ENCODE data around the gene PLA2G7.
"Not testable (repeated sequence)": the region's sequence is repeated elsewhere in the genome, so short reads cannot be mapped to it uniquely, and the experiment has no call there.

Gene PLA2G7

DNA sequence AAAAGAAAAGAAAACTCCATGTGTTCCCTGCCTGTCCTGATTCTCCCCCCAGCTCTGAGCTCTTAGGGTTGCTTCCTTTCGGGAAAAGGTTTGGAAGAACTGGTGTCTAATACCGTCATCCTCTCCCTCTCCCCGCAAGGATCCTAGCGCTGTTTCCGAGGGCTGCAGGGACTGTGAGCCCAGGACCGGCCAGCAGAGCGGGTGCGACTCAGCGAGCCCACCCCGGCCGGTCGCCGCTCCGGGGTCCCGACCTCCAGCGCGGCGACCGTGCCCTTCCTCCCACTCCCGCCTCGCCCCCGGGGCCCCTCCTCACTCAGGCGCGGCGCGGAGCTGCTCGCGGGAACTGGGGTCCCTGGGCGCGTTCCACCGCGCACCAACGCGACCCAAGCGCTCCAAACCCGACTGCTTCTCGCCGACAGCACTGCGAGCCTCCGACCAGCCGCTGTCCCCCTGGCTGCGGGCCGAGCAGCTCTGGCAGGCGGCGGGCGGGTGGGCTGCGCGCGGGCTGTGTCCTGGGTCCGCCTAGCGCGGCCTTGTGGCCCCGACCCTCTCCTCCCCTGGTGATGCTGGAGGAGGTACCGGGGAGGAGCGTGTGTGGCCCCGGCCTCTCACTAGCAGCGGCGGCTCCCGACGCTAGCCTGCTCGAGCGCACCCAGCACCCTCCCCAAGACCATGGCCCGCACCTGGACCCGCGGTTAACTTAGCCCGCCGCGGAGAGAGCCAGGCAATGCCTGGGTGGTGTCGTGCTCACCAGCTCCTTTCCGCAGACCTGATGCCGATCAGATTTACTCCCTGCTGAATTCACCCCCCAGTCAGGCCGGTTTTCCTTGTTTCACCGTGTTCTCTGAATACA is at the start of gene PLA2G7:
TSS of gene PLA2G7 (minus strand) at position 509 of the 853 bp plus-strand sequence. CDS start 12,484 bp downstream, outside the sequence.
- in situ Hi-C loops (cut with MboI; ENCODE audit: low sequenced_read_pairs) = no loop called here

- in situ Hi-C loops (cut with MboI; ENCODE audit: low sequenced_read_pairs) = no loop called here
Observed at GRCh38 chr6:46784535-46784934, 49.4 kb upstream of the PLA2G7 start.

GRCh38 chr6:46781478-46782378 is 46.6 kb upstream of the PLA2G7 start:
- in situ Hi-C loops (cut with MboI; ENCODE audit: low sequenced_read_pairs) = no loop called here

GRCh38 chr6:46777476-46778346 is 42.5 kb upstream of the PLA2G7 start:
- in situ Hi-C loops (cut with MboI; ENCODE audit: low sequenced_read_pairs) = loop anchor here (10.0 kb wide), 1 partner anchor 73 kb away; no protein-coding TSS in a partner anchor

- in situ Hi-C loops (cut with MboI; ENCODE audit: low sequenced_read_pairs) = loop anchor here (10.0 kb wide), 1 partner anchor 71 kb away; no protein-coding TSS in a partner anchor
Observed at GRCh38 chr6:46776070-46776712, 41.0 kb upstream of the PLA2G7 start.

DNA sequence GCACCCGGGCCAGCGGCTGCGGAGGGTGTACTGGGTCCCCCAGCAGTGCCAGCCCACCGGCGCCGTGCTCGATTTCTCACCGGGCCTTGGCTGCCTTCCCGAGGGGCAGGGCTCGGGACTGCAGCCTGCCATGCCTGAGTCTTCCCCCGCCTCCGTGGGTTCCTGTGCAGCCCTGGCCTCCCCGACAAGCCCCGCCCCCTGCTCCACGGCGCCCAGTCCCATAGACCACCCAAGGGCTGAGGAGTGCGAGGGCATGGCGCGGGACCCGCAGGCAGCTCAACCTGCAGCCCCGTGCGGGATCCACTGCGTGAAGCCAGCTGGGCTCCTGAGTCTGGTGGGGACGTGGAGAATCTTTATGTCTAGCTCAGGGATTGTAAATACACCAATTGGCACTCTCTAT is 39.6 kb upstream of the PLA2G7 start:
- in situ Hi-C loops (cut with MboI; ENCODE audit: low sequenced_read_pairs) = loop anchor here (10.0 kb wide), 1 partner anchor 70 kb away; no protein-coding TSS in a partner anchor

DNA sequence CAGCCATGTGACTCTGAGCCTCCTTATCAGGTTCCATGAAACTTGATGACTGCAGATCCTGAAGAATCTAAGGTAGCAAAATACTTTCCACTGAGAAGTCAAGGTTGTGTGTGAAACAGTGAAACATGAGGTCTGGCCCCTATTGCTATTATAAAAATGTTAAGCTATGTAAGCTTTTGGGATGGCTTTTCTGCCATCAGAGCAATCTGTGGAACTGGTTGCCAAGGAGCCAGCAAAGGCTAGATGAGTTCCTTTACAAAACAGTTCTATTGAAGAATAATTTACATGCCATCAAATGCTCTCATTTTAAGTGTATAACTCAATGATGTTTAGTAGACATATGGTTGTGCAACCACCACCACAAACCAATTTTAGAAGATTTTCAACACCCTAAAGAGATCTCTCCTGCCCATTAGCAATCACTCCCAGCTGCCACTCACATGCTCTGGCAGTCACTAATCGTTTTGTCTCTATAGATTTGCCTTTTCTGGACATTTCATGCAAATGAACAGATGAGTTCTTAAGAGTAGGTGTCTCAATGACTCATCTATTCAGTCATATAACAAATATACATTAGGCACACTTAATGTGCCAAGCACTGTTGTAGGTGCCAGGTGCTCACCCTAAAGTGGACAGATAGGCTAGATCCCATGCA is 38.2 kb upstream of the PLA2G7 start:
- in situ Hi-C loops (cut with MboI; ENCODE audit: low sequenced_read_pairs) = loop anchor here (10.0 kb wide), 1 partner anchor 69 kb away; no protein-coding TSS in a partner anchor

- in situ Hi-C loops (cut with MboI; ENCODE audit: low sequenced_read_pairs) = loop anchor here (10.0 kb wide), 1 partner anchor 68 kb away; no protein-coding TSS in a partner anchor
Observed at GRCh38 chr6:46772762-46773161, 37.6 kb upstream of the PLA2G7 start.

DNA sequence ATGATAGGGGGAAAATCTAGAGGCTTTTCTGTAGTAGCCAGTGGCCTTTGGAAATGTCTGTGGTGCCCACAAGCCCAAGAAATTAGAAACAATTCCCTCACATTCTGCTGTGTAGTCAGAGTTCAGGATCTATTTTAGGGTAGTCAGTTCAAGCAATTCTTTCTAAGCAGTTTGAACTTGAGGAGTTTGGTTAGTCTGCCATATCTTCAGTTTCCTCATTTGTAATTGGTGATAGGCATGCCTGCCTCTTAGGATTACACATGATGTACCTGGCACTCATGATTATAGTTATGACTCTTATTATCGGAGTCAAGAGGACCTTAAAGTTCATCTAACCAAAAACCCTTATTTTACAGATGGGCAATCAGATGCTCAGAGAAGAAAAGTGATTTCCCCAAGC is 36.8 kb upstream of the PLA2G7 start:
- in situ Hi-C loops (cut with MboI; ENCODE audit: low sequenced_read_pairs) = loop anchor here (10.0 kb wide), 1 partner anchor 67 kb away; no protein-coding TSS in a partner anchor

GRCh38 chr6:46764961-46765360 is 29.8 kb upstream of the PLA2G7 start:
- in situ Hi-C loops (cut with MboI; ENCODE audit: low sequenced_read_pairs) = no loop called here

DNA sequence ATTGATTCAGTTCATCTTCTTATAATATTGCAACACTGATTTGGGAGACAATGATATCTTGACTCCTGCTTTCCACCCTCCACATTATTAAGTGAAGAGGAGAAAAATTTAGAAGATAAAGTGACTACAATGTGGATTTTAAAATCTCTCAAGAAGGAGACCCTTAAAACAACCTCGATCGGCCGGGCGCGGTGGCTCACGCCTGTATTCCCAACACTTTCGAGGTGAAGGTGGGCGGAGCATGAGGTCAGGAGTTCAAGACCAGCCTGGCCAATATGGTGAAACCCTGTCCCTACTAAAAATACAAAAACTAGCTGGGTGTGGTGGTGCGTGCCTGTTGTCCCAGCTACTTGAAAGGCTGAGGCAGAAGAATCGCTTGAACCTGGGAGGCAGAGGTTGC is 29.1 kb upstream of the PLA2G7 start:
- in situ Hi-C loops (cut with MboI; ENCODE audit: low sequenced_read_pairs) = not testable (repeated sequence)

GRCh38 chr6:46763466-46763865 is 28.3 kb upstream of the PLA2G7 start:
- in situ Hi-C loops (cut with MboI; ENCODE audit: low sequenced_read_pairs) = no loop called here

GRCh38 chr6:46760925-46761324 is 25.8 kb upstream of the PLA2G7 start:
- in situ Hi-C loops (cut with MboI; ENCODE audit: low sequenced_read_pairs) = no loop called here

GRCh38 chr6:46758960-46759753 is 24.0 kb upstream of the PLA2G7 start:
- in situ Hi-C loops (cut with MboI; ENCODE audit: low sequenced_read_pairs) = no loop called here

- in situ Hi-C loops (cut with MboI; ENCODE audit: low sequenced_read_pairs) = no loop called here
Observed at GRCh38 chr6:46757214-46757596, 22.0 kb upstream of the PLA2G7 start.

GRCh38 chr6:46756469-46757213 is 21.5 kb upstream of the PLA2G7 start:
- in situ Hi-C loops (cut with MboI; ENCODE audit: low sequenced_read_pairs) = no loop called here

- in situ Hi-C loops (cut with MboI; ENCODE audit: low sequenced_read_pairs) = no loop called here
Observed at GRCh38 chr6:46755865-46756264, 20.7 kb upstream of the PLA2G7 start.

GRCh38 chr6:46751658-46752057 is 16.5 kb upstream of the PLA2G7 start:
- in situ Hi-C loops (cut with MboI; ENCODE audit: low sequenced_read_pairs) = no loop called here

Measured in HL-60/S4 treated with phorbol 12-myristate 13-acetate at 8.2 ng/mL for 4 days and 3 days (cell line).